HEK293 (cell line): ENCODE data around the gene ATP5MC3.
A peak's percentile ranks its signal among the peaks of the same experiment; 100 is the strongest.

Source experiments
- CTCF ChIA-PET: fragments of 350-600 bp; formaldehyde crosslinking; extraction: SDS; loops from one replicate; lab custom pipeline; 2021; ENCODE audit warnings: antibody characterized with exemption; lab: Yijun Ruan, JAX
- POLR2A ChIA-PET: fragments of 300-600 bp; formaldehyde crosslinking; extraction: SDS; loops from one replicate; lab custom pipeline; 2020; ENCODE audit warnings: antibody characterized with exemption, inconsistent platforms; lab: Yijun Ruan, JAX
- H3K27ac ChIP-seq: fragments of 200-500 bp; sonication (Bioruptor generic); 2 replicates; pipeline ENCODE4 v1.5.1; 2014; ENCODE audit warnings: low read depth, low read length, control low read depth, inconsistent platforms; ENCODE audit errors: extremely low read depth
- H3K36me3 ChIP-seq, 2 experiments: fragments of 200-500 bp in 1 of 2; sonication (Bioruptor generic) in 1 of 2; 1 replicate in 1 of 2; 2 replicates in 1 of 2; pipeline ENCODE4 v1.5.1; 2014 to 2017; ENCODE audit warnings: inconsistent platforms in 2 of 2, low read length in 2 of 2; ENCODE audit not compliant: control insufficient read depth in 2 of 2, insufficient read depth in 1 of 2
- H3K4me1 ChIP-seq: fragments of 200-500 bp; sonication (Bioruptor generic); 2 replicates; pipeline ENCODE4 v1.5.1; 2014; ENCODE audit warnings: mild to moderate bottlenecking, low read length, inconsistent platforms; ENCODE audit not compliant: control insufficient read depth, insufficient read depth
- H3K4me3 ChIP-seq: 2 replicates; pipeline ENCODE4 v1.5.1; 2011; ENCODE audit warnings: low read depth, mild to moderate bottlenecking, control low read depth, low read length, moderate library complexity
- H3K9me3 ChIP-seq: fragments of 200-500 bp; sonication (Bioruptor generic); 2 replicates; pipeline ENCODE4 v1.5.1; 2014; ENCODE audit warnings: low read depth, low read length, inconsistent platforms; ENCODE audit not compliant: control insufficient read depth, insufficient read depth
- FEZF1 ChIP-seq: fragments of 450-650 bp; formaldehyde crosslinking; IDR thresholded peaks from 2 replicates; pipeline ENCODE4 v1.5.1; 2016; ENCODE audit warnings: missing biosample characterization, missing genetic modification characterization
- IKZF3 ChIP-seq: fragments of 450-650 bp; IDR thresholded peaks from 2 replicates; pipeline ENCODE4 v1.5.0; 2018; ENCODE audit warnings: missing biosample characterization, mild to moderate bottlenecking, missing genetic modification characterization, moderate library complexity
- ZBTB1 ChIP-seq: fragments of 450-650 bp; formaldehyde crosslinking; IDR thresholded peaks from 2 replicates; pipeline ENCODE4 v1.5.1; 2016; ENCODE audit warnings: missing biosample characterization, missing genetic modification characterization
- ZNF112 ChIP-seq: fragments of 450-650 bp; formaldehyde crosslinking; IDR thresholded peaks from 2 replicates; pipeline ENCODE4 v1.5.0; 2017; ENCODE audit warnings: missing biosample characterization, missing genetic modification characterization
- ZNF146 ChIP-seq: fragments of 450-650 bp; formaldehyde crosslinking; IDR thresholded peaks from 2 replicates; pipeline ENCODE4 v1.5.1; 2016; ENCODE audit warnings: missing biosample characterization, missing genetic modification characterization
- ZNF155 ChIP-seq: fragments of 450-650 bp; formaldehyde crosslinking; IDR thresholded peaks from 2 replicates; pipeline ENCODE4 v1.5.1; 2016; ENCODE audit warnings: missing biosample characterization, missing genetic modification characterization
- ZNF169 ChIP-seq: fragments of 450-650 bp; formaldehyde crosslinking; IDR thresholded peaks from 2 replicates; pipeline ENCODE4 v1.5.1; 2016; ENCODE audit warnings: missing biosample characterization, missing genetic modification characterization
- ZNF341 ChIP-seq: fragments of 450-650 bp; formaldehyde crosslinking; IDR thresholded peaks from 2 replicates; pipeline ENCODE4; 2016; ENCODE audit warnings: low read depth, missing biosample characterization, missing genetic modification characterization
- ZNF366 ChIP-seq: fragments of 450-650 bp; formaldehyde crosslinking; conservative IDR thresholded peaks from 2 replicates; pipeline ENCODE4 v1.5.1; 2016; ENCODE audit warnings: missing biosample characterization, missing genetic modification characterization
- ZNF391 ChIP-seq: fragments of 450-650 bp; formaldehyde crosslinking; IDR thresholded peaks from 2 replicates; pipeline ENCODE4 v1.5.1; 2016; ENCODE audit warnings: low read depth, missing biosample characterization, missing genetic modification characterization, borderline replicate concordance
- ZNF548 ChIP-seq: fragments of 450-650 bp; formaldehyde crosslinking; IDR thresholded peaks from 2 replicates; pipeline ENCODE4 v1.5.1; 2016; ENCODE audit warnings: missing biosample characterization, missing genetic modification characterization
- TF ChIP-seq, protein P1 (sequence below): fragments of 450-650 bp; formaldehyde crosslinking; IDR thresholded peaks from 2 replicates; pipeline ENCODE4 v1.5.1; 2016; ENCODE audit warnings: missing biosample characterization, missing genetic modification characterization
- TF ChIP-seq, protein P2 (sequence below): fragments of 450-650 bp; formaldehyde crosslinking; IDR thresholded peaks from 2 replicates; pipeline ENCODE4 v1.5.1; 2016; ENCODE audit warnings: missing biosample characterization, missing genetic modification characterization
- TF ChIP-seq, protein P3 (sequence below): fragments of 450-650 bp; formaldehyde crosslinking; IDR thresholded peaks from 2 replicates; pipeline ENCODE4 v1.5.1; 2016; ENCODE audit warnings: missing biosample characterization, missing genetic modification characterization

Gene ATP5MC3

DNA sequence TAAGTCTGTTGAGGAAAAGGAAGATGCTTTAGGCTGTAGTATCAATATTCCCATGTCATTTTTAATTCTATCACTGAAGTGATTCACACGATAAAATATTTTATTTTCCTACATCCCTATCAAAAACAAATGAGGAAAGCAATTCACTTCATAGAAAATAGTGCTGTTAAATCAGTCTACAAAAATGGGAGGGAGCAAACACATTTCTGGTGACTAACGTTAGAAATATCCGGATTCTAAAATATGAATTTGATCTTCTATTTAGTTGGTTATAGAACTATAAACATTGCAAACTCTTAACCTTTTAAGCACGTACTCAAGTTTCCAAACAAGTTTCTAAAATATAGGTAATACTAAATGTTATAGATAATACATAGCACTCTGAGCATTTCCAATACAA lies 34.3 kb downstream of the ATP5MC3 start (continued):
- TF ChIP-seq, protein P1, sequence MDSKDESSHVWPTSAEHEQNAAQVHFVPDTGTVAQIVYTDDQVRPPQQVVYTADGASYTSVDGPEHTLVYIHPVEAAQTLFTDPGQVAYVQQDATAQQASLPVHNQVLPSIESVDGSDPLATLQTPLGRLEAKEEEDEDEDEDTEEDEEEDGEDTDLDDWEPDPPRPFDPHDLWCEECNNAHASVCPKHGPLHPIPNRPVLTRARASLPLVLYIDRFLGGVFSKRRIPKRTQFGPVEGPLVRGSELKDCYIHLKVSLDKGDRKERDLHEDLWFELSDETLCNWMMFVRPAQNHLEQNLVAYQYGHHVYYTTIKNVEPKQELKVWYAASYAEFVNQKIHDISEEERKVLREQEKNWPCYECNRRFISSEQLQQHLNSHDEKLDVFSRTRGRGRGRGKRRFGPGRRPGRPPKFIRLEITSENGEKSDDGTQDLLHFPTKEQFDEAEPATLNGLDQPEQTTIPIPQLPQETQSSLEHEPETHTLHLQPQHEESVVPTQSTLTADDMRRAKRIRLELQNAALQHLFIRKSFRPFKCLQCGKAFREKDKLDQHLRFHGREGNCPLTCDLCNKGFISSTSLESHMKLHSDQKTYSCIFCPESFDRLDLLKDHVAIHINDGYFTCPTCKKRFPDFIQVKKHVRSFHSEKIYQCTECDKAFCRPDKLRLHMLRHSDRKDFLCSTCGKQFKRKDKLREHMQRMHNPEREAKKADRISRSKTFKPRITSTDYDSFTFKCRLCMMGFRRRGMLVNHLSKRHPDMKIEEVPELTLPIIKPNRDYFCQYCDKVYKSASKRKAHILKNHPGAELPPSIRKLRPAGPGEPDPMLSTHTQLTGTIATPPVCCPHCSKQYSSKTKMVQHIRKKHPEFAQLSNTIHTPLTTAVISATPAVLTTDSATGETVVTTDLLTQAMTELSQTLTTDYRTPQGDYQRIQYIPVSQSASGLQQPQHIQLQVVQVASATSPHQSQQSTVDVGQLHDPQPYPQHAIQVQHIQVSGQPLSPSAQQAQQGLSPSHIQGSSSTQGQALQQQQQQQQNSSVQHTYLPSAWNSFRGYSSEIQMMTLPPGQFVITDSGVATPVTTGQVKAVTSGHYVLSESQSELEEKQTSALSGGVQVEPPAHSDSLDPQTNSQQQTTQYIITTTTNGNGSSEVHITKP (tag by site-specific recombination): no peak
- TF ChIP-seq, protein P2, sequence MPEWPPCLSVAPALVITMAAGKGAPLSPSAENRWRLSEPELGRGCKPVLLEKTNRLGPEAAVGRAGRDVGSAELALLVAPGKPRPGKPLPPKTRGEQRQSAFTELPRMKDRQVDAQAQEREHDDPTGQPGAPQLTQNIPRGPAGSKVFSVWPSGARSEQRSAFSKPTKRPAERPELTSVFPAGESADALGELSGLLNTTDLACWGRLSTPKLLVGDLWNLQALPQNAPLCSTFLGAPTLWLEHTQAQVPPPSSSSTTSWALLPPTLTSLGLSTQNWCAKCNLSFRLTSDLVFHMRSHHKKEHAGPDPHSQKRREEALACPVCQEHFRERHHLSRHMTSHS (tag by site-specific recombination): no peak
- TF ChIP-seq ZNF341 (tag by site-specific recombination): no peak
- no peak for TF ChIP-seq ZBTB1 (tag by site-specific recombination)
- TF ChIP-seq, all 188 proteins: peak for 0

DNA sequence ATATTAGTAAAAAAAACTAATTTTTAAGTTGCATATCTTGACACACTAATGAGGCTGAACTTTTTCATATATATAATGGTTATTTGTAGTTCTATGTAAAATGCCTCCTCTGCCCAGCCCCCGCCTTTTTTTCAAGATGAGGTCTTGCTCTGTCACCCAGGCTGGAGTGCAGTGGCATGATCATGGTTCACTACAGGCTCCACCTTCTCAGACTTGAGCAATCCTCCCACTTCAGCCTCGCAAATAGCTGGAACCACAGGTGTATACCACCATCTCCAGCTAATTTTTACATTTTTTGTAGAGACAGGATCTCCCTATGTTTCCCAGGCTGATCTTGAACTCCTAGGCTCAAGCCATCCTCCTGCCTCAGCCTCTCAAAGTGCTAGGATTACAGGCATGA lies 37.8 kb downstream of the ATP5MC3 start:
- CTCF ChIA-PET: no interaction called here
- no peak overlapping the region for H3K4me3 ChIP-seq
- POLR2A ChIA-PET: no interaction called here
- H3K9me3 ChIP-seq: no peaks in the 10 kb centered on the region
- peaks cover 0 to 23% of the 10 kb centered on the region in 2 experiments; a peak in 2 of 3 replicates for H3K36me3 ChIP-seq
- no peak overlapping the region for H3K27ac ChIP-seq
- H3K4me1 ChIP-seq: no peaks in the 10 kb centered on the region
- TF ChIP-seq FEZF1: no peak
- TF ChIP-seq ZNF391 (tag by site-specific recombination): no peak

DNA sequence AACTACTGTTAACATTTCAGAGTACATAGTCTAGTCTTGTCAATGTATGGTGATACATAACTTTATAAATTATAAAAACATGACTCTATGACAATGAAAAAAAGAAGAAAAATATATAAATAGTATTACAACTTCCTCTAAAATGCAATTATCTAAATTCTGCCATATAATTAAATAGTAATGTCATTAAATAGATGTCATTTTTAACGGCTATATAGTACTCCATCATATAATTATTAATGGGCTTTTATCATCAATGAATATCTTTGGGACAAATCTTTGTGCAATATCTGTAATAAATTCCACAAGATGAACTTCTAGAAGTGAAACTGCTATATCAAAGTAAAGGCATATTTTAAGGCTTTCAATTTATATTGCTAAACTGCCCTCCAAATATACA lies 38.3 kb downstream of the ATP5MC3 start:
- no peaks in the 10 kb centered on the region for H3K9me3 ChIP-seq
- CTCF ChIA-PET: interaction anchor here (0.7 kb wide), 1 partner anchor 38 kb away, joined by 4 read pairs; no protein-coding TSS in a partner anchor
- POLR2A ChIA-PET: no interaction called here
- no peak overlapping the region for H3K27ac ChIP-seq
- TF ChIP-seq ZNF112 (tag by site-specific recombination) (no peak), ZNF146 (tag by site-specific recombination) (peak; percentile 80)
- no peaks in the 10 kb centered on the region for H3K4me1 ChIP-seq
- H3K36me3 ChIP-seq: peaks cover 0 to 20% of the 10 kb centered on the region in 2 experiments; a peak in 2 of 3 replicates
- H3K4me3 ChIP-seq: no peak overlapping the region

DNA sequence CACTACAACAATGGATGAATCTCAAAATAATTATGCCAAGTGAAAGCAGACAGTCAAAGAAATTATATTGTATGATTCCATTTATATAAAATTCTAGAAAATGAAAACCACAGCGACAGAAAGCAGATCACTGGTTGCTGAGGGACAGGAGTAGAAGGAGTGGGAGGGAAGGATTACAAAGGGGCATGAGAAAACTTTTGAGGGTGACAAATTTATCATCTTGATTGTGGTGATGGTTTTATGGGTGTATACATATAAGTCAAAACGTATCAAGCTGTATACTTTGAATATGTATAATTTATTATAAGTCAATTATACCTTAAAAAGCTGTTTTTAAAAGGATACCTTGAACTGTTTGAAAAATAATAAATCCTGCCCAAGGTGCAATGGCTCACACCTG lies 41.2 kb downstream of the ATP5MC3 start:
- POLR2A ChIA-PET: no interaction called here

More for the DNA sequence above, 41.2 kb downstream of the ATP5MC3 start:
- Histone ChIP-seq H3K36me3 (peaks cover 0 to 24% of the 10 kb centered on the region in 2 experiments; a peak in 2 of 3 replicates), H3K4me1 (peaks cover 3% of the 10 kb centered on the region; the same call in 1 of the 2 replicates), H3K9me3 (no peaks in the 10 kb centered on the region), H3K4me3 (no peak overlapping the region), H3K27ac (no peak overlapping the region)
- CTCF ChIA-PET: no interaction called here
- no peak for TF ChIP-seq IKZF3
- TF ChIP-seq ZNF366 (tag by site-specific recombination): no peak
- TF ChIP-seq ZNF548 (tag by site-specific recombination): no peak
- TF ChIP-seq ZNF169: no peak
- no peak for TF ChIP-seq ZNF155 (tag by site-specific recombination)
- TF ChIP-seq, protein P3, sequence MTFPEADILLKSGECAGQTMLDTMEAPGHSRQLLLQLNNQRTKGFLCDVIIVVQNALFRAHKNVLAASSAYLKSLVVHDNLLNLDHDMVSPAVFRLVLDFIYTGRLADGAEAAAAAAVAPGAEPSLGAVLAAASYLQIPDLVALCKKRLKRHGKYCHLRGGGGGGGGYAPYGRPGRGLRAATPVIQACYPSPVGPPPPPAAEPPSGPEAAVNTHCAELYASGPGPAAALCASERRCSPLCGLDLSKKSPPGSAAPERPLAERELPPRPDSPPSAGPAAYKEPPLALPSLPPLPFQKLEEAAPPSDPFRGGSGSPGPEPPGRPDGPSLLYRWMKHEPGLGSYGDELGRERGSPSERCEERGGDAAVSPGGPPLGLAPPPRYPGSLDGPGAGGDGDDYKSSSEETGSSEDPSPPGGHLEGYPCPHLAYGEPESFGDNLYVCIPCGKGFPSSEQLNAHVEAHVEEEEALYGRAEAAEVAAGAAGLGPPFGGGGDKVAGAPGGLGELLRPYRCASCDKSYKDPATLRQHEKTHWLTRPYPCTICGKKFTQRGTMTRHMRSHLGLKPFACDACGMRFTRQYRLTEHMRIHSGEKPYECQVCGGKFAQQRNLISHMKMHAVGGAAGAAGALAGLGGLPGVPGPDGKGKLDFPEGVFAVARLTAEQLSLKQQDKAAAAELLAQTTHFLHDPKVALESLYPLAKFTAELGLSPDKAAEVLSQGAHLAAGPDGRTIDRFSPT (tag by site-specific recombination): no peak
